Lower leg skin (tissue), 3 donors: ENCODE measurements around the gene RFC5.

Source experiments
- POLR2A ChIP-seq, 2 donors: fragments of 450-650 bp; IDR thresholded peaks; one replicate each; pipeline ENCODE4 v1.6.1; 2016 to 2017; ENCODE audit warnings: antibody characterized with exemption in 2 of 2, mild to moderate bottlenecking in 1 of 2, moderate library complexity in 1 of 2
- TF ChIP-seq, protein P1 (sequence below), 3 donors: fragments of 450-650 bp; IDR thresholded peaks; one replicate each; pipeline ENCODE4 v1.5.1; 2016; ENCODE audit warnings: antibody characterized with exemption in 3 of 3, mild to moderate bottlenecking in 3 of 3, moderate library complexity in 2 of 3

DNA sequence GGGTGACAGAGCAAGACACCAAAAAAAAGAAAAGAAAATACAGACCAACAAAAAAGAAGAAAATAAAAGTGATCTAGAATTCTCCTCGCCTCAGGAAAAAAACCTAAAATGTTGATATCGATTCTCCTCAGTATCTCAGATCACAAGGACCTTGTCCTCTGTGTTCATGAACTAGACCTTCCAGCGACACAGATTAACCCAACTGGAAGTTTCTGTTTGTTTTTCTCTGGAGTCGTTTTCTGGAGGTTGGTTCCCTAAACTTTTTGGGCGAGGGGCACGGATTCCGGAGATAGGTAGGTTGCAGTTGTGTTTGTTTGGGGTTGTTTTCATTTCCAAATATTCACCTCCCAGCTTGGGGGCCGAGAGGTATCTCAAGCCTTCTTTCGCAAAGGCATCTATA is 559 bp upstream of the RFC5 start:
- TF ChIP-seq, protein P1, sequence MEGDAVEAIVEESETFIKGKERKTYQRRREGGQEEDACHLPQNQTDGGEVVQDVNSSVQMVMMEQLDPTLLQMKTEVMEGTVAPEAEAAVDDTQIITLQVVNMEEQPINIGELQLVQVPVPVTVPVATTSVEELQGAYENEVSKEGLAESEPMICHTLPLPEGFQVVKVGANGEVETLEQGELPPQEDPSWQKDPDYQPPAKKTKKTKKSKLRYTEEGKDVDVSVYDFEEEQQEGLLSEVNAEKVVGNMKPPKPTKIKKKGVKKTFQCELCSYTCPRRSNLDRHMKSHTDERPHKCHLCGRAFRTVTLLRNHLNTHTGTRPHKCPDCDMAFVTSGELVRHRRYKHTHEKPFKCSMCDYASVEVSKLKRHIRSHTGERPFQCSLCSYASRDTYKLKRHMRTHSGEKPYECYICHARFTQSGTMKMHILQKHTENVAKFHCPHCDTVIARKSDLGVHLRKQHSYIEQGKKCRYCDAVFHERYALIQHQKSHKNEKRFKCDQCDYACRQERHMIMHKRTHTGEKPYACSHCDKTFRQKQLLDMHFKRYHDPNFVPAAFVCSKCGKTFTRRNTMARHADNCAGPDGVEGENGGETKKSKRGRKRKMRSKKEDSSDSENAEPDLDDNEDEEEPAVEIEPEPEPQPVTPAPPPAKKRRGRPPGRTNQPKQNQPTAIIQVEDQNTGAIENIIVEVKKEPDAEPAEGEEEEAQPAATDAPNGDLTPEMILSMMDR (IDR thresholded peaks at IDR 0.05), result no peak
- TF ChIP-seq POLR2A (IDR thresholded peaks at IDR 0.05), result no peak
